Nephron (organoid): ENCODE data around the gene CFAP54.

Experiments
- H3K27ac Mint-ChIP-seq, 3 experiments: 2 replicates each; pipeline ENCODE4 v1.8.0; 2020; ENCODE audit warnings: mixed read lengths in 3 of 3, mild to moderate bottlenecking in 2 of 3, moderate library complexity in 1 of 3
- H3K27me3 Mint-ChIP-seq: 2 replicates; pipeline ENCODE4 v1.8.0; 2021; ENCODE audit warnings: low read depth, mild to moderate bottlenecking, moderate library complexity, mixed read lengths
- H3K36me3 Mint-ChIP-seq: 2 replicates; pipeline ENCODE4 v1.8.0; 2020; ENCODE audit warnings: low read depth, mixed read lengths
- H3K4me1 Mint-ChIP-seq: 2 replicates; pipeline ENCODE4 v1.8.0; 2020; ENCODE audit warnings: mixed read lengths
- H3K4me3 Mint-ChIP-seq, 3 experiments: 2 replicates each; pipeline ENCODE4 v1.8.0; 2020; ENCODE audit warnings: mild to moderate bottlenecking in 3 of 3, mixed read lengths in 3 of 3, moderate library complexity in 2 of 3
- H3K9me3 Mint-ChIP-seq: 2 replicates; pipeline ENCODE4 v1.8.0; 2020; ENCODE audit warnings: mixed read lengths
- TF ChIP-seq, protein P1 (sequence below), 3 experiments: fragments of 200-600 bp; sonication (generic); IDR thresholded peaks; one replicate each; pipeline ENCODE4 v1.5.0; 2021; ENCODE audit warnings: antibody characterized with exemption in 3 of 3; ENCODE audit not compliant: unreplicated experiment in 3 of 3

Gene CFAP54

DNA sequence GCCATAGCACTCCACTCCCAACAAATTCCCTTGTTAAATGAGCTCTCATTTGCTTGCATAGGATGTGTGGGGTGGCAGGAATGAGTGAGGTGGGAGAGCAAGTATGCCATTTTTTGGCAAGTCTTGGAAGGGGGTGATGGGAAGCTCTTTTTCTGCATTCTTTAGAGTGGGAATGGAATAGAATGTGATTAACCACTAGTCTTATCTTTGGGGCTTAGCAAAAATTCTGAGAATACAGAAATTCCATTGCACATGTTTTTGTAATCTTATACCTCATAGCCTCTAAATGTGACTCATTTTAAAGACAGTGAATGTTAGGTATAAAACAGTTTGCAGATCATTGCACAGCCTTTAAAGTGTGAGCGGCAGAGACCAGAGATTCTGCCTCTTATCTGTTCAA is 389.3 kb downstream of the CFAP54 start:
- H3K27me3 Mint-ChIP-seq, result peaks cover 14% of the 10 kb centered on the region
- TF ChIP-seq, protein P1, sequence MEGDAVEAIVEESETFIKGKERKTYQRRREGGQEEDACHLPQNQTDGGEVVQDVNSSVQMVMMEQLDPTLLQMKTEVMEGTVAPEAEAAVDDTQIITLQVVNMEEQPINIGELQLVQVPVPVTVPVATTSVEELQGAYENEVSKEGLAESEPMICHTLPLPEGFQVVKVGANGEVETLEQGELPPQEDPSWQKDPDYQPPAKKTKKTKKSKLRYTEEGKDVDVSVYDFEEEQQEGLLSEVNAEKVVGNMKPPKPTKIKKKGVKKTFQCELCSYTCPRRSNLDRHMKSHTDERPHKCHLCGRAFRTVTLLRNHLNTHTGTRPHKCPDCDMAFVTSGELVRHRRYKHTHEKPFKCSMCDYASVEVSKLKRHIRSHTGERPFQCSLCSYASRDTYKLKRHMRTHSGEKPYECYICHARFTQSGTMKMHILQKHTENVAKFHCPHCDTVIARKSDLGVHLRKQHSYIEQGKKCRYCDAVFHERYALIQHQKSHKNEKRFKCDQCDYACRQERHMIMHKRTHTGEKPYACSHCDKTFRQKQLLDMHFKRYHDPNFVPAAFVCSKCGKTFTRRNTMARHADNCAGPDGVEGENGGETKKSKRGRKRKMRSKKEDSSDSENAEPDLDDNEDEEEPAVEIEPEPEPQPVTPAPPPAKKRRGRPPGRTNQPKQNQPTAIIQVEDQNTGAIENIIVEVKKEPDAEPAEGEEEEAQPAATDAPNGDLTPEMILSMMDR (IDR thresholded peaks at IDR 0.05; ENCODE audit: unreplicated experiment in 3 of 3), result no peak
- H3K4me3 Mint-ChIP-seq, result no peak overlapping the region
- peaks cover 16% of the 10 kb centered on the region for H3K9me3 Mint-ChIP-seq
- H3K4me1 Mint-ChIP-seq, result no peaks in the 10 kb centered on the region
- no peaks in the 10 kb centered on the region for H3K36me3 Mint-ChIP-seq
- no peak overlapping the region for H3K27ac Mint-ChIP-seq

DNA sequence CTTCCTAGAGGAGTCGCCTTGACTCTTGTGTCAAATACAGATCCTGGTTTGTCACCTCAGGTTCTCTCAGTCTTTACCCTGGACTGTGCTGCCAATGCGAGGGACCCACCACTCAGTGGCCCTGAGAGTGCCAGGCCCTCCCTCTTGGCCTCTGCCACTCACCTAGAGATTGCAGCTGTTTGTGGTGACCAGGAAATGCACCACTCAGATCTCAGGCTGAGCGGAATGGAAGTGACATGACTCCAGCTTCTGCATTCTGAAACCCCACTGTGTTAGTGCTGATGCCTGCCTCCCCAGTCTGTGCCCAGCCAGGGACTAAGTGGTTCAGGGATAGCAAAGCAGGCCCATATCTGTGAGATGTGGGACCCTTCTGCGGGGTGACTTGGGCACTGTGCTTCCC is 389.9 kb downstream of the CFAP54 start:
- Mint-ChIP-seq H3K9me3 (peaks cover 12% of the 10 kb centered on the region), H3K27me3 (peaks cover 14% of the 10 kb centered on the region), H3K27ac (no peak overlapping the region), H3K36me3 (no peaks in the 10 kb centered on the region), H3K4me3 (no peak overlapping the region), H3K4me1 (no peaks in the 10 kb centered on the region)
- TF ChIP-seq, protein P1 (IDR thresholded peaks at IDR 0.05; ENCODE audit: unreplicated experiment in 3 of 3), result no peak

GRCh38 chr12:96880220-96880619 is 390.8 kb downstream of the CFAP54 start:
- H3K27me3 Mint-ChIP-seq, result peaks cover 14% of the 10 kb centered on the region
- peaks cover 12% of the 10 kb centered on the region for H3K9me3 Mint-ChIP-seq
- no peaks in the 10 kb centered on the region for H3K4me1 Mint-ChIP-seq
- H3K4me3 Mint-ChIP-seq, result no peak overlapping the region
- H3K27ac Mint-ChIP-seq, result no peak overlapping the region
- TF ChIP-seq, protein P1 (IDR thresholded peaks at IDR 0.05; ENCODE audit: unreplicated experiment in 3 of 3), result no peak
- no peaks in the 10 kb centered on the region for H3K36me3 Mint-ChIP-seq

- TF ChIP-seq, protein P1 (IDR thresholded peaks at IDR 0.05; ENCODE audit: unreplicated experiment in 3 of 3), result no peak
- peaks cover 2% of the 10 kb centered on the region for H3K4me1 Mint-ChIP-seq
Measured at GRCh38 chr12:96881608-96882007, 392.2 kb downstream of the CFAP54 start.

DNA sequence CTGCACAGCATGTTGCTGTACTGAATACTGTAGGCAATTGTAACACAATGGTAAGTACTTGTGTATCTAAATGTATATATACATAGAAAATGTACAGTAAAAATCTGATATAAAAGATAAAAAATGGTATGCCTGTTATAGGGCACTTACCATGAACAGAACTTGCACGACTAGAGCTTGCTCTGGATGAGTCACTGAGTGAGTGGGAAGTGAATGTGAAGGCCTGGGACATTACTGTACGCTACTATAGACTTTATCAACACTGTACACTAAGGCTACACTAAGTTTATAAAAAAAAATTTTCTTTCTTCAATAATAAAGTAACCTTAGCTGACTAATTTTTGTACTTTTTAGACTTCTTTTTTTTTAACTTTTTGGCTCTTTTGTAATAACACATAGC is 393.5 kb downstream of the CFAP54 start:
- no peaks in the 10 kb centered on the region for H3K36me3 Mint-ChIP-seq
- H3K27ac Mint-ChIP-seq, result no peak overlapping the region
- no peak overlapping the region for H3K4me3 Mint-ChIP-seq
- peaks cover 12% of the 10 kb centered on the region for H3K4me1 Mint-ChIP-seq
- peaks cover 6% of the 10 kb centered on the region for H3K27me3 Mint-ChIP-seq
- TF ChIP-seq, protein P1 (IDR thresholded peaks at IDR 0.05; ENCODE audit: unreplicated experiment in 3 of 3), result no peak
- H3K9me3 Mint-ChIP-seq, result peaks cover 12% of the 10 kb centered on the region

More at GRCh38 chr12:96881608-96882007, 392.2 kb downstream of the CFAP54 start:
- H3K27ac Mint-ChIP-seq, result no peak overlapping the region
- peaks cover 14% of the 10 kb centered on the region for H3K27me3 Mint-ChIP-seq
- H3K36me3 Mint-ChIP-seq, result no peaks in the 10 kb centered on the region
- peaks cover 12% of the 10 kb centered on the region for H3K9me3 Mint-ChIP-seq
- no peak overlapping the region for H3K4me3 Mint-ChIP-seq

- no peak overlapping the region for H3K4me3 Mint-ChIP-seq
- no peak overlapping the region for H3K27ac Mint-ChIP-seq
- no peaks in the 10 kb centered on the region for H3K27me3 Mint-ChIP-seq
- TF ChIP-seq, protein P1 (IDR thresholded peaks at IDR 0.05; ENCODE audit: unreplicated experiment in 3 of 3), result no peak
- peaks cover 12% of the 10 kb centered on the region for H3K4me1 Mint-ChIP-seq
- no peaks in the 10 kb centered on the region for H3K36me3 Mint-ChIP-seq
- peaks cover 12% of the 10 kb centered on the region for H3K9me3 Mint-ChIP-seq
Measured at GRCh38 chr12:96883571-96883970, 394.2 kb downstream of the CFAP54 start.
